ENCODE results near the gene TOM1L1.
A peak's percentile ranks its signal among the peaks of the same experiment; 100 is the strongest.
"Not testable (repeated sequence)": the region's sequence is repeated elsewhere in the genome, so short reads cannot be mapped to it uniquely, and the experiment has no call there.

The TOM1L1 gene

GRCh38 chr17:54900457-54901229 lies at the start of gene TOM1L1:
TOM1L1 (plus strand) TSS chr17:54900852; CDS start chr17:54900866, 14 bp downstream.
- DNase-seq: peak; percentile 18

GRCh38 chr17:54859187-54859586 lies 41.5 kb upstream of the TOM1L1 start:
- DNase-seq: no peak

- DNase-seq: no peak
These were observed 39.8 kb upstream of the TOM1L1 start for GRCh38 chr17:54860617-54861470.

GRCh38 chr17:54861471-54861983 lies 39.1 kb upstream of the TOM1L1 start:
- DNase-seq: no peak

GRCh38 chr17:54863176-54863575 lies 37.5 kb upstream of the TOM1L1 start:
- no peak for DNase-seq

- DNase-seq: no peak
These were observed 36.6 kb upstream of the TOM1L1 start for GRCh38 chr17:54864070-54864469.

- no peak for DNase-seq
These were observed 35.9 kb upstream of the TOM1L1 start for GRCh38 chr17:54864636-54865356.

- DNase-seq: no peak
These were observed 33.0 kb upstream of the TOM1L1 start for GRCh38 chr17:54867634-54868033.

GRCh38 chr17:54870671-54871175 lies 29.9 kb upstream of the TOM1L1 start:
- no peak for DNase-seq

GRCh38 chr17:54875906-54876305 lies 24.7 kb upstream of the TOM1L1 start:
- DNase-seq: not testable (repeated sequence)

GRCh38 chr17:54876656-54877195 lies 23.9 kb upstream of the TOM1L1 start:
- no peak for DNase-seq

GRCh38 chr17:54881255-54881972 lies 19.2 kb upstream of the TOM1L1 start:
- DNase-seq: no peak

GRCh38 chr17:54882371-54882770 lies 18.3 kb upstream of the TOM1L1 start:
- DNase-seq: no peak

- no peak for DNase-seq
These were observed 17.7 kb upstream of the TOM1L1 start for GRCh38 chr17:54882950-54883349.

- no peak for DNase-seq
These were observed 16.7 kb upstream of the TOM1L1 start for GRCh38 chr17:54883939-54884338.

GRCh38 chr17:54887787-54888186 lies 12.9 kb upstream of the TOM1L1 start:
- no peak for DNase-seq

- DNase-seq: no peak
These were observed 12.4 kb upstream of the TOM1L1 start for GRCh38 chr17:54888254-54888653.

- DNase-seq: no peak
These were observed 11.7 kb upstream of the TOM1L1 start for GRCh38 chr17:54888981-54889380.

- no peak for DNase-seq
These were observed 9.4 kb upstream of the TOM1L1 start for GRCh38 chr17:54891176-54891821.

GRCh38 chr17:54892360-54892759 lies 8.3 kb upstream of the TOM1L1 start:
- no peak for DNase-seq

- no peak for DNase-seq
These were observed 2.1 kb upstream of the TOM1L1 start for GRCh38 chr17:54898576-54898975.

All from CD4-positive, alpha-beta T cell treated with Interleukin-6 for 4 hours (primary cell).